Measurements from ENCODE around the gene CNOT11.

- no peak for TF ChIP-seq CTCF (IDR thresholded peaks at IDR 0.05)
- no peak for TF ChIP-seq POLR2A (IDR thresholded peaks at IDR 0.05)
These were observed 43.7 kb downstream of the CNOT11 start for GRCh38 chr2:101296371-101296770.
